H1 (cell line): ENCODE results near the gene AMH. TPM values are rescaled to one million over a fixed set of nuclear protein-coding genes. Genes with fewer than 3 reads are reported as not detected.

Experiments
- CTCF ChIA-PET: fragments of 300-600 bp; sonication (Branson Sonifier 250); formaldehyde crosslinking; loops from one replicate; lab custom pipeline; 2021; ENCODE audit not compliant: partially characterized antibody; lab: Charles Lee
- POLR2A ChIA-PET: fragments of 300-600 bp; sonication (Branson Sonifier 250); formaldehyde crosslinking; loops from one replicate; lab custom pipeline; 2021; ENCODE audit warnings: inconsistent platforms; ENCODE audit not compliant: partially characterized antibody; lab: Charles Lee
- DNase-seq, 2 experiments: peaks; one replicate each; pipeline versions ENCODE4 v3.0.0 to v3.0.0-alpha.2; 2010 to 2022; ENCODE audit warnings: low spot score in 2 of 2, low read depth in 1 of 2, mixed read lengths in 1 of 2
- FAIRE-seq: peaks from 2 replicates; lab custom pipeline; 2011; peaks lifted over from hg19 to GRCh38; lab: Jason Lieb, UNC
- H2AFZ ChIP-seq: 2 replicates; pipeline ENCODE4 v1.8.1; 2012; ENCODE audit warnings: low read length, inconsistent platforms
- H2AK5ac ChIP-seq: 2 replicates; pipeline ENCODE4 v1.6.1; 2013; ENCODE audit warnings: low read depth, low read length
- H2BK120ac ChIP-seq: replicated peaks from 2 replicates; pipeline ENCODE3; 2013; ENCODE audit warnings: low read depth, low read length, inconsistent platforms
- H2BK12ac ChIP-seq: 2 replicates; pipeline ENCODE4 v1.6.1; 2013; ENCODE audit warnings: low read depth, low read length
- H2BK15ac ChIP-seq: 2 replicates; pipeline ENCODE4 v1.6.1; 2013; ENCODE audit warnings: low read length
- H2BK20ac ChIP-seq: 2 replicates; pipeline ENCODE4 v1.6.1; 2013; ENCODE audit warnings: low read length
- H2BK5ac ChIP-seq: 2 replicates; pipeline ENCODE4 v1.6.1; 2013; ENCODE audit warnings: low read depth, low read length
- H3K14ac ChIP-seq: 2 replicates; pipeline ENCODE4 v1.6.1; 2013; ENCODE audit warnings: inconsistent platforms; ENCODE audit not compliant: insufficient read length
- H3K18ac ChIP-seq: 2 replicates; pipeline ENCODE4 v1.6.1; 2013; ENCODE audit warnings: low read length; ENCODE audit errors: extremely low read depth
- H3K23ac ChIP-seq: 2 replicates; pipeline ENCODE4 v1.6.1; 2013; ENCODE audit warnings: inconsistent platforms; ENCODE audit not compliant: insufficient read length
- H3K23me2 ChIP-seq: 2 replicates; pipeline ENCODE4 v1.6.1; 2013; ENCODE audit warnings: low read depth, low read length
- H3K27ac ChIP-seq: 2 replicates; pipeline ENCODE4 v1.6.1; 2011; ENCODE audit warnings: low read depth, low read length, inconsistent platforms
- H3K27me3 ChIP-seq, 4 experiments: replicated peaks in 1 of 4; 1 replicate in 1 of 4; 2 replicates in 3 of 4; pipeline versions ENCODE4 v1.6.1 to v1.8.1; 2011 to 2013; ENCODE audit warnings: low read length in 3 of 4, mild to moderate bottlenecking in 3 of 4, inconsistent platforms in 2 of 4, mixed read lengths in 2 of 4, moderate library complexity in 1 of 4; ENCODE audit not compliant: control insufficient read depth in 3 of 4, insufficient read depth in 3 of 4; ENCODE audit errors: extremely low read depth in 1 of 4
- H3K36me3 ChIP-seq, 4 experiments: 2 replicates each; pipeline versions ENCODE4 v1.6.1 to v1.8.1; 2011 to 2013; ENCODE audit warnings: mild to moderate bottlenecking in 4 of 4, low read length in 3 of 4, moderate library complexity in 2 of 4, control low read depth in 1 of 4, inconsistent platforms in 1 of 4; ENCODE audit not compliant: insufficient read depth in 4 of 4, control insufficient read depth in 2 of 4
- H3K4ac ChIP-seq: replicated peaks from 2 replicates; pipeline ENCODE3; 2013; ENCODE audit warnings: low read length, low read depth, mixed read lengths, inconsistent platforms; ENCODE audit not compliant: insufficient read length
- H3K4me1 ChIP-seq, 4 experiments: replicated peaks in 1 of 4; 1 replicate in 1 of 4; 2 replicates in 3 of 4; pipeline versions ENCODE4 v1.6.1 to v1.8.1; 2011 to 2013; ENCODE audit warnings: low read length in 3 of 4, inconsistent platforms in 2 of 4, mixed read lengths in 1 of 4; ENCODE audit not compliant: insufficient read depth in 4 of 4, control insufficient read depth in 3 of 4
- H3K4me2 ChIP-seq, 2 experiments: 2 replicates each; pipeline versions ENCODE4 v1.6.1 to v1.8.1; 2011 to 2013; ENCODE audit warnings: low read depth in 2 of 2, low read length in 2 of 2, control low read depth in 1 of 2, inconsistent platforms in 1 of 2, mild to moderate bottlenecking in 1 of 2; ENCODE audit not compliant: insufficient read depth in 1 of 2
- H3K4me3 ChIP-seq, 4 experiments: fragments of 200-600, 300-600 bp in 1 of 4; sonication (generic), shearing (Covaris generic), sonication (Bioruptor Twin) in 1 of 4; 2 replicates each; pipeline versions ENCODE4 v1.5.1 to v1.8.1; 2011 to 2016; ENCODE audit warnings: low read length in 4 of 4, low read depth in 3 of 4, control low read depth in 2 of 4, inconsistent platforms in 2 of 4, mild to moderate bottlenecking in 2 of 4, mixed read lengths in 1 of 4, moderate library complexity in 1 of 4; ENCODE audit not compliant: insufficient read depth in 2 of 4; ENCODE audit errors: extremely low read depth in 1 of 4
- H3K56ac ChIP-seq: replicated peaks from 2 replicates; pipeline ENCODE3; 2013; ENCODE audit warnings: low read depth, mild to moderate bottlenecking, mixed read lengths, low read length, inconsistent platforms; ENCODE audit not compliant: insufficient read length
- H3K79me1 ChIP-seq: 2 replicates; pipeline ENCODE4 v1.6.1; 2013; ENCODE audit warnings: low read depth, low read length, control low read depth
- H3K79me2 ChIP-seq, 2 experiments: 2 replicates each; pipeline versions ENCODE4 v1.6.1 to v1.8.1; 2012 to 2013; ENCODE audit warnings: low read length in 2 of 2, mild to moderate bottlenecking in 2 of 2, inconsistent platforms in 1 of 2; ENCODE audit not compliant: insufficient read depth in 2 of 2, control insufficient read depth in 1 of 2
- H3K9ac ChIP-seq, 4 experiments: replicated peaks in 1 of 4; 1 replicate in 1 of 4; 2 replicates in 3 of 4; pipeline versions ENCODE4 v1.6.1 to v1.8.1; 2011 to 2013; ENCODE audit warnings: low read depth in 3 of 4, low read length in 3 of 4, control low read depth in 2 of 4, mild to moderate bottlenecking in 2 of 4, moderate library complexity in 2 of 4, inconsistent platforms in 1 of 4; ENCODE audit errors: extremely low read depth in 1 of 4
- H3K9me3 ChIP-seq, 2 experiments: 2 replicates each; pipeline versions ENCODE4 v1.6.1 to v1.8.1; 2012 to 2013; ENCODE audit warnings: mild to moderate bottlenecking in 2 of 2, moderate library complexity in 2 of 2, control low read depth in 1 of 2, inconsistent platforms in 1 of 2, low read depth in 1 of 2, low read length in 1 of 2, mixed read lengths in 1 of 2; ENCODE audit not compliant: insufficient read depth in 2 of 2
- H4K20me1 ChIP-seq, 2 experiments: replicated peaks in 1 of 2; 2 replicates each; pipeline versions ENCODE3 to v1.8.1; 2011 to 2013; ENCODE audit warnings: inconsistent platforms in 2 of 2, low read length in 2 of 2, mild to moderate bottlenecking in 1 of 2; ENCODE audit not compliant: insufficient read depth in 2 of 2, control insufficient read depth in 1 of 2
- H4K5ac ChIP-seq: 2 replicates; pipeline ENCODE4 v1.6.1; 2013; ENCODE audit warnings: low read length, low read depth, mixed read lengths, inconsistent platforms; ENCODE audit not compliant: insufficient read length
- H4K8ac ChIP-seq: 2 replicates; pipeline ENCODE4 v1.8.0; 2013; ENCODE audit warnings: mild to moderate bottlenecking, moderate library complexity, low read length, inconsistent platforms; ENCODE audit not compliant: insufficient read depth; ENCODE audit errors: extremely low read depth
- H4K91ac ChIP-seq: replicated peaks from 2 replicates; pipeline ENCODE3; 2013; ENCODE audit warnings: low read length, mixed read lengths, inconsistent platforms; ENCODE audit not compliant: insufficient read length
- NANOG ChIP-seq: IDR thresholded peaks from 2 replicates; pipeline ENCODE4 v1.6.1; 2011; ENCODE audit warnings: low read length, low read depth, mild to moderate bottlenecking, inconsistent platforms; ENCODE audit not compliant: insufficient read depth, poor library complexity, severe bottlenecking
- POU5F1 ChIP-seq: IDR thresholded peaks from 2 replicates; pipeline ENCODE4 v1.6.1; 2011; ENCODE audit warnings: low read depth, mild to moderate bottlenecking, low read length, moderate library complexity
- SIN3A ChIP-seq, 2 experiments: IDR thresholded peaks in 1 of 2; conservative IDR thresholded peaks in 1 of 2; 2 replicates each; pipeline ENCODE4 v1.6.1; 2011 to 2012; ENCODE audit warnings: low read length in 2 of 2, improper control_type of control experiment in 1 of 2, low read depth in 1 of 2, mild to moderate bottlenecking in 1 of 2
- WGBS, 2 experiments: shearing (Covaris generic) in 1 of 2; methylation state at CpG; one replicate each; pipeline versions ENCODE4 v1.1.6 to v1.1.7; 2013 to 2015; ENCODE audit warnings: low lambda C conversion rate in 2 of 2, mixed read lengths in 2 of 2, inconsistent platforms in 1 of 2, low coverage in 1 of 2, missing lambda C conversion rate in 1 of 2; ENCODE audit not compliant: insufficient replicate concordance in 2 of 2, insufficient coverage in 1 of 2, insufficient read length in 1 of 2; ENCODE audit errors: extremely low coverage in 1 of 2, missing lambda C conversion rate in 1 of 2; 5-methylcytosine and 5-hydroxymethylcytosine counted together
- polyA plus RNA-seq, 7 experiments: library from polyadenylated mRNA; depleted of rRNA in 3 of 7; stranded (reverse) in 5 of 7; unstranded in 2 of 7; fragments of >200 nt in 5 of 7; fragments of 200-250 nt in 2 of 7; gene quantifications; 1 replicate in 5 of 7; 2 replicates in 1 of 7; 4 replicates in 1 of 7; pipeline versions ENCODE4 v1.2.1 to v1.2.3, GENCODE V29; 2011 to 2013; ENCODE audit warnings: missing spikeins in 2 of 7, mixed read lengths in 2 of 7
- total RNA-seq: library from RNA; stranded (reverse); fragmentation: NEBNext Ultra II Directional; extraction: Animal tissue kit (Norgen Biotek cat#: 25700); gene quantifications from 2 replicates; pipeline ENCODE4 v1.2.1, GENCODE V29; 2021

AMH gene
- total and polyA plus RNA-seq, 2 of the 8 experiments (the other 6 are each of a cell fraction or from before 2014, with no cell fraction given), result 10.5 to 15.4 TPM

DNA sequence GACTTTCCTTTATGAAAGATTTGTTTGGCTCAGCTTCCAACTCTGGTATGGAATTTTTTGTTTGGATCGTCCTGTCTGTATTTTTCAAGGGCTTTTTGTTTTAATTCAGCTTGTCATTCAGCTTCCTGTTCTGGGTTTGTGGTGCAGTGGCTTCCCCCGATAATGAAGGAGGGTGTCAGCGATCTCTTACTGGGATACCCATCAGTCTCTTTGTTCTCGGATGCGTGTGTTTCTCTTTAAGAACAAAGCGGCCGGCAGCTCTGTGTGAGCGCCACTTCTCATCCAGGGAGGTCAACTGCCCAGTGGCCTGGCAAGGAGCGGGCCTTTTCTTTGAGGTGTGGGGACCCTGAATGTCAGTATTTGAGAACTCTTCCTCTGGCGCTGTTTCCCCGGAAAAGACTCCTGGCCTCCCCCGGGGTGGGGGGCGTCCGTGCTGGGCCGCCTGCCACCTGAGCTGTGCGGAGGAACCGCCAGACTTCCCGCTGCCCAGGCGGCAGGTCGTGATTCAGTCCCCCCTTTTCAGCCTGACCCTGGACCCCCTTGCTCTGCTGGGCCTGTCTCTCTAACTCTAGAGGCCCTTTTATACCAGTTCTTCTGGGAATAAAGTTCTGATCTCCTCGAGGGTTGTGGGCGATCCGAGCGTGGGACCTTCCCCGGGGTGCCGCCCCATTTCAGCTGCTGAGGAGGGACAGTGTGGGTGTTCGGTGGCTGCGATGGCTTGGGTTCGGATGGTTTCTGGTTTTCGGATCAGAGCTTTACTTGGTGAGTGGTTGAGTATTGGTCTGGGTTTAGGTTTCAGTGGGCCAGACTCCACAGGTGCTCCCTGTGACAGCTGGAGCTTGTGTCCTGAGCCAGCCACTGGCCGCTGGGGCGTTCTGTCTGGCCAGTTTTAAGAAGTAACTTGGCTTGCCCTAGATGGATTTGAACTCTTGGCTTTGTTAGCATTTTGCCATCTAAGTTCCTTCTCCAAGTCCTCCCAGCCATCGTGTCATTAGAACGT lies 9.1 kb upstream of the AMH start:
- no peak overlapping the region for H3K14ac ChIP-seq
- peaks cover 14 to 27% (median 21%) of the 10 kb centered on the region in 4 experiments; a peak in 7 of 8 replicates for H3K36me3 ChIP-seq
- FAIRE-seq, result peak; percentile 32
- peaks cover 27% of the 10 kb centered on the region for H3K79me1 ChIP-seq
- H2AK5ac ChIP-seq, result no peak overlapping the region
- H3K4me3 ChIP-seq, result peak overlapping the region; percentile 14 to 81 (median 22); a peak in 5 of 8 replicates
- H2BK120ac ChIP-seq, result no peak overlapping the region
- no peak overlapping the region; the same call in 1 of the 2 replicates for H4K8ac ChIP-seq
- peak overlapping the region; percentile 72; the same call in 1 of the 2 replicates for H2BK20ac ChIP-seq
- H4K5ac ChIP-seq, result no peak overlapping the region
- ChIA-PET POLR2A (interaction anchor here (0.9 to 10.3 kb wide), 16 partner anchors 10 to 187 kb away, joined by 3 to 206 read pairs (median 5); partner anchors contain the start of genes AMH and JSRP1), CTCF (interaction anchor here (0.5 to 4.1 kb wide), 11 partner anchors 9 to 1714 kb away, joined by 3 to 35 read pairs (median 5); partner anchors contain the start of gene AMH)
- no peak overlapping the region for H2BK15ac ChIP-seq
- WGBS, 2 experiments, result 54% methylated on average over 33 of the region's 34 CpGs; no CpG with 5 or more reads in 1 of the 2 experiments
- peaks cover 44 to 78% of the 10 kb centered on the region in 2 experiments for H3K79me2 ChIP-seq
- no peak for DNase-seq
- no peak overlapping the region for H3K4ac ChIP-seq
- H3K56ac ChIP-seq, result no peak overlapping the region
- H3K27me3 ChIP-seq, result no peaks in the 10 kb centered on the region
- peak overlapping the region in 2 of 4 experiments; percentile 13 to 14; a peak in 4 of 7 replicates for H3K9ac ChIP-seq
- peaks cover 37 to 52% of the 10 kb centered on the region in 2 experiments for H4K20me1 ChIP-seq
- H3K23me2 ChIP-seq, result peaks cover 8% of the 10 kb centered on the region; the same call in 1 of the 2 replicates
- H3K9me3 ChIP-seq, result no peaks in the 10 kb centered on the region
- peaks cover 0 to 21% (median 14%) of the 10 kb centered on the region in 4 experiments; a peak in 6 of 7 replicates for H3K4me1 ChIP-seq
- 0 out of 2 replicates have a peak overlapping the region, but pooled peaks have one; percentile 27 for H2BK12ac ChIP-seq
- no peak overlapping the region for H3K18ac ChIP-seq
- H4K91ac ChIP-seq, result peak overlapping the region; percentile 6
- TF ChIP-seq SIN3A (conservative IDR thresholded peaks at IDR 0.05 in 1 of 2, IDR thresholded peaks at IDR 0.05 in 1 of 2; ENCODE audit: low read depth in 1 of 2, low read length in 2 of 2) (0 out of 4 replicates have a peak, but pooled peaks of 1 of the 2 experiments have one; percentile 27), POU5F1 (no peak), NANOG (peak; percentile 70)
- H3K23ac ChIP-seq, result no peak overlapping the region
- H2BK5ac ChIP-seq, result peak overlapping the region; percentile 60; the same call in 1 of the 2 replicates
- no peak overlapping the region for H3K27ac ChIP-seq
- peak overlapping the region; percentile 7 to 93 for H3K4me2 ChIP-seq
- H2AFZ ChIP-seq, result no peak overlapping the region
